HG03097 (cell line): ENCODE data around the gene PPFIBP1.
"Not testable (repeated sequence)": the region's sequence is repeated elsewhere in the genome, so short reads cannot be mapped to it uniquely, and the experiment has no call there.

Experiments used
- ATAC-seq: cut with Tn5 transposase; IDR thresholded peaks from one replicate; pipeline ENCODE4 v1.9.1; 2021; ENCODE audit not compliant: unreplicated experiment, low FRiP score

The PPFIBP1 gene

DNA sequence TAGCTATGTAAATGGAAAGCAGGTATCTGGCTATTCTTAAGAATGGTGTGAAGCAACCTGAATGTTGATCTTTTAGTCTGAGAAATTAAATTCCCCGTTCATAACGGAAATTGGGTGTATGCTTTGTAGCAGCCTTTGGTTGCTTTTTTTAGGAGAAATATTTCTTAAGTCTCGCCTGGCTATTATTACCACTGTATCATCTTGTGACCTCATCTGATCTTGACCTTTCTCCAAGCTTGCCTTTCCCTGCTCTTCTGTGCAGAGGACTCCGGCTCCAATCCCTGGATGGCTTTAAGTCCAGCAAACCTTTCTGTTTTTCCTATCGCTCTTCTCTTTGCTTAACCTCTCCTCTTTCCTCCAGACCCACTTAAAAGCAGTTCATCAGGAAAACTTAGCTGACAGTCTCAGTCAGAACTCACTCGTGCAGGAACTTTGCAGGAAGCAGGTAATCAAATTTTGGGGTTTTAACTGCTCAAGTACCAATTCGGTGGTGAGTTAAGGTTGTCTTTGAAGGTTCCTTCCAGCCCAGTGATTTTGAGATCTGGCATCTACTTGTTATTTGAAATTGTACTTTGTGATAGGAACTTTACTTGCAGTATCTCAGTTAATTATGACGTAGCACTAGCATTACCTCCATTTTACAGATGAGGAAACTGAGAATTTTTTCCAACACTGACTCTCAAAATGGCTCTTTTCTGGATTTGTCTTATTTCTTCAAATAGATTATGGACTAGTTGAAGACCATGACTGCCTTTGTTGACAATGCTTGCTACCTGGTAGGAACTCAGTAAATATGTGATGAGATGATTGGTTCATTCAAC is 14.1 kb downstream of the PPFIBP1 start:
- no peak for ATAC-seq

DNA sequence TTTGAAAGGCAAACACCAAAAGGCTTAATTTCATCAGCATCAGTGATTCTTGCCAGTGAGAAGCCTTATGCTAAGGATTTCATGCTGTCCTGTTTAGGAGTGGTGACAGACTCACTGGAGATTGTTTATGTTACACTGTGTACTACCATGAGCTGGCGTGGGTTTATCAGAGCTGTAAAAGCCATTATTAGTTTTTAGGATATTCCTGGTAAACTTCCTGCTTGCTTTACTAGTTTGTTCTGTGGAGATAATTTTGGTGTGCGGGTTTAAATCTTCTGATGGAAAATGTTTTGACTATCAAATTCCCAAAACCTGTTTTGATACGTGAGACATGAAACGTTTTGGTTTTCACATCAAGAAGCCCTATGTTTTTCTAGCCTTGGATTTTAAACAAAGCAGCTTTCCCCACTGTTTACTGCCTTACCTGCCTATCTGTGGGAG is 15.2 kb downstream of the PPFIBP1 start:
- no peak for ATAC-seq

DNA sequence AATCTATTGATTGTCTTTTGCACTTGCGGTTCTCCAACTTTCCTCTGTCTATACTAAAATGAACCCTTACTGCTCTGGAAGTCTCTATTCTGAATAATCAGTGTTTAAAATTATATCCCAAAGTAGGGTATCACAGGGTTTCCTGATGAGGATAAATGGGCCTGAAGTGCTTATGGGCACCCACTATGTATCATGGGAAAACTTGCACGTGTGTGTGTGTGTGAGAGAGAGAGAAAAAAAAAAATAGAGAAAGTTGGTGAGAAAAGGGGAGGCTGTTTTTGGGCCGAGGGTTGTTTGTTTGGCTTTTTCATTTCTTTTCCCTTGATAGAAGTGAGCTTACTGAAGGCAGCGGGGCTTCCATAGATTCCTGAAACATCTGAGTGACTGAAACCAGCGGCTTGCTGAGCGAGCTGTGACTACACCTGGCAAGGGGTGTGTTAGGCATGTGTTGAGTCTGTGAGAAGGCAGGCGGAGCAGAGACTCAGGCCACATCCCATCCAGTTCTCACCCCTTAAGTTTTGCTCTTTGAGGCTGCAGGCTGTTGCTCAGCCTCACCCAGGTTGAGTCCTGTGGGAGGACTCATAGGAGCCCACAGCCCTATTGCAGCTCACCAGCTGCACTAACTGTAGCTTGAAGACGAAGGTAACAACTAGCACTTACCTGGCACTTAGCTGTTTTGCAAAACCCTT is 17.2 kb downstream of the PPFIBP1 start:
- ATAC-seq: no peak

DNA sequence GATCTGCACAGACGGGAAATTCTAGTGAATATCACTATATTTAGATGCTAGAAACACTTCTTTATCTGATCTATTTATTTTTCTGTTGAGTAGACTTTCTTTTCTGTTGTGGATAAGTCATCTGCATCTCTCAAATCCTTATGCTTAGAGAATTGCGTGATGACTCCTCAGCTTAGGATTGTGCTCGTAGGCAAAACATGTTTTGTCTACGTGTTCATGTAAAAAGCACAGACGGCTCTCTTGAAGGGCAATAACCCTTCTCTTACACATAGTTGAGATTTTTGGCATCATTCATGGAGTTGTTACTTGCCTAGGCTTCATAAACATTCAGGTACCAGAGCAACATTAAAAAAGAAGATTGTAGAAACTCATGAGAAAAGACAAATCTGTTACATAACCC is 18.6 kb downstream of the PPFIBP1 start:
- no peak for ATAC-seq

DNA sequence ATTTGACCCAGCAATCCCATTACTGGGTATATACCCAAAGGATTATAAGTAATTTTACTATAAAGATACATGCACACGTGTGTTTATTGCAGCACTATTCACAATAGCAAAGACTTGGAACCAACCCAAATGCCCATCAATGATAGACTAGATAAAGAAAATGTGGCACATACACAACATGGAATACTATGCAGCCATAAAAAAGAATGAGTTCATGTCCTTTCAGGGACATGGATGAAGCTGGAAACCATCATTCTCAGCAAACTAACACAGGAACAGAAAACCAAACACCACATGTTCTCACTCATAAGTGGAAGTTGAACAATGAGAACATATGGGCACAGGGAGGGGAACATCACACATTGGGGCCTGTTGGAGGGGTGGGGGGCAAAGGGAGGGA is 20.9 kb downstream of the PPFIBP1 start:
- not testable (repeated sequence) for ATAC-seq

DNA sequence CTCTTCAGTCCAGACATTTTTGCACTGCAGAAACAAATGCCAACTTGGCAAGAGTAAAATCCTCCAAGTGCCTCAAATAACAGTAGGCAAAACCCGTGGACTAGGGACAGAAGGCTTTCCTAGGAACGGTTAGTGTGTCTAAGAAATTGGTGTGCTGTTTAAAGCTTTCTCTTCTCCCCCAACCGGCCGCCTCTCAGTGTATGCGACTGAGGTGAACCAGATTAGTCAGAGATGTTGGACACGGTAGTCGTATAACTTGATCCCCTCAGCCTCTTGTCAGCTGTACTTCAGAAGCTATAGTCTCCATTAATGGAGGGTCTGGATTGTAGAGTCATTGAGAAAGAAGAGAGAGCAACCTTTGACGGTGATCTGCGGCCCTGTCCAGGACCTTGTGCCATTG is 21.7 kb downstream of the PPFIBP1 start:
- no peak for ATAC-seq

DNA sequence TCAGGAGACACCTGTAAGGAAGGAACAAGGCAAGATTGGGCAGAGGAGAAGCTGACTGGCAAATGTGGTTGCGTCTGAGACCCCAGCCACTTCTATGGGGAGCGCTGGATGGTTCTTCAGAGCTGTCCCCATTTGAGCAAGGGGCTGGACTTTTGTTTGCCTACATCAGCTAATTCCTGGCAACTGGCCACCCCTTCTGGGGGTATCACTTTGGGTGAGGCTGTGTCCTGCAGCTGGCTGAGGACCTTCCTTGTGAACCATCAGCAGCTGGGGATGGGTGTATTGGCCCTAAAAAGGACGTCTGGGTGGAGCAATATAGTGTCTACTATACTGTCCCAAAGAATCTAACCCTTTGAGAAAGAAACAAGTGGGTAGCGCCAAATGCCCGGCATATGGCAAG is 23.6 kb downstream of the PPFIBP1 start:
- ATAC-seq: no peak

DNA sequence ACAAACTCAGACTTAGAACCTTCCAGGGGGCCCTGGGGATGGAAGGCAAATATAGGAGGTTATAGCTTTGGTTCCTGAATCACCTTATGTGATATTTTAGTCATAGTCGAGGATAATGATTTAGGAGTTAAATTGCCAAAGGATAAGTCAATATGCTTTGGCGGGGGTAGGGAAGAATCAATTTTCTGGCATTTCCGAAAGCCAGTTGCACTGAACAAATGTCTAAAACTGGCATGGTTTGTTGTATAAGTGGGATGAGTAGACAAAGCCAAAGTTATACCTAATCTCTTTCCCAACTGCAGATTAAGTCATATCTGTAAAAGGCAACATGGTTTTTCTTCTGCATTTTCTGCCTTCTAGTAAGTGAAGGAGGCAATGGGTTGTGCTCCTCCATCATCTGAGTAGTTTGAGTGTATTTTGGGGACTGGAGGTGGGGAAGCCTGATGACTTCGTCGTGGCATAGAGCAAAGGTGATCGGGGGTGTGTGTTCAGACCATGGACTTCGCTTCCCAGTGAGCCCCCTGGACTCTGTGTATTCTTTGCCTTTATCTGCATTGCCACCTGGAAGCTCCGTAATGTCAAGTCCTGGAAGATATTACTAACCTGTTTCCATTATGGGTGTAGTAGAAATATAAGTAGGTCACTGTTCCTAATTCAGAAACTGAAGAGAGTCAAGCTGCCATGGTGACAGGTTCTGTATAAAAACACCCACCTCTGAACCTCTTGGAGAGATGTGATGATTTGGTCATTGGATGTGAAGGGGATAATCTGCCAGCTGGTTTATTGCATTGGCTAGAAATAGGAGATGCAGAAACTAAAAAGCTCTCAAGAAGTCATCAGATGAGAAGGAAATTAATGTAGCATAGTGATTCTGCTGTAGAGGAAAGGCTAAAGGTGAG is 24.5 kb downstream of the PPFIBP1 start:
- ATAC-seq: no peak

DNA sequence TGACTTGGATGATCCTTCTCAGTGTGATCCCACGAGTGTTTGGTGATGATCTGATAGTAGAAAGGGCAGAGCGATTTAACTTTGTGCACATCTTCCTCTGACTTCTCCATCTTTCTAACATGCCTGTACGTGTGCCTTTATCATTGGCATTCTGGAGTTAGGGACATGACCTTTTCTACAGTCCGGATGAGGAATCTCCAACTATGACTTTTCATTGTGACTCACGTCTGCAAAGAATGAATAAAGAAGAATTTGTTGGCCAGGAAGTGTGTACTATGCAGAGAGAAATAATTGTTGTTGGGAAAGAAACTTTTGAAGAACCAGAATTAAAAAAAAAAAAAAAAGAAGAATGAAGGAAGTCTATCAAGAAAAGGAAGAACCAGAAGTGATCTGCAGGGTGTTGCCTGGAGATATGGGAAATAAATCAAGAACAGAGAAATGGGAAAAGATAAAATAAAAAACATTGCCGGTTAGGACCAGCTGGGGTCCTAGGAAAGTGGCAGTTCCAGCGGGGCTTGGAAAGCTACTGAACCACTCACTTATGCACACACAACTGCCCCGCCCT is 25.3 kb downstream of the PPFIBP1 start:
- no peak for ATAC-seq

DNA sequence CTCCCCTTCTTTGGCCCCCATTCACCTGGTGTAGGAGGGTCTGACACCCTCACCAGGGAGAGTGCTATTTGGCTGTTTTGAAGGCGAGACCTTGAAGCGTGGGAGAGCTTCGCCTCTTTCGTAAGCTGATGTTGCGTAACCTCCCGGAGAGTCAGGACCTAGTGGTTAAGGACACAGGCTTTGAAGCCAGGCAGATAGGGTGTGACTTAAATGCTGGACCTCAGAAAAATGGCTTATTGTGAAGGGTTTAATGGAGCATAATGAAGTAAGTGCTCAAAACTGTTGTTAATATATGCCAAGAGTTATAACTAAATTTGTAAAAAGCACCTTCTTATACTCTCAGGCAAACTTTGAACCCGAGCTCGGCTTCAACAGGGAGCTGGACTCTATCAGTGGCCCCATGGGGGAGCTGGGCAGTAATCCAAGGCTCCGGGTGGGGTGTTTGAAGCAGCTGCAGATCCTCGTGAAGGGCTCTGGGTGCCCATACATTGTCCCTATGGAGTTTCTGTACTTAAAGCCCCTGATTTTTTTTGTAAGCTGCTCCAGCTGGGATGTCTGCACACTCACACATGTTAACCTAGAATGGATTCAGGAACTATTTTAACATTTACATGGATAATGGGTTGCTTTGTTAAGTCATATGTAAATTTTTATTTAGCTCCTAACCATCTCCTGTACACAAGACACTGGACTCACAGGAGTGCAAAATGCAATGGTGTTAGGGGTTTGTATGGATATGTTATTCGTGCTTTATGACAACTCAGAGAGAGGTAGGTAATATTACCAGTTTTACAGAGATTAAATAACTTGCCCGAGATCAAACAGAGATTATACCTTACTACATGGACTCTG is 26.0 kb downstream of the PPFIBP1 start:
- ATAC-seq: no peak

DNA sequence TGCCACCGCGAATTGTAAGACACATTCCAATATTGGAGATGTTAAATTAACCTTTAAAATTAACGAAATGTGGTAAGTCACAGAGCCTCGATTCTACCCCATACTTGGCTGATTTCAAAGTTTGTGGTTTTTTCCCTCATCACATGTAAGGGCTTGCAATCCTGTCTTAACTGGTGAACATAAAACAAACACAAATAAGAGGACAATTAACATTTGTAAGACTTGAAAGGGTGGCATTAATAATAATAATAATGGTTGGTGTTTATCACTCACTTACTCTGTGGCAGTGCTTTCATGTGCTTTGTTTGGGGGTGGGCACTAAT is 26.6 kb downstream of the PPFIBP1 start:
- ATAC-seq: no peak

DNA sequence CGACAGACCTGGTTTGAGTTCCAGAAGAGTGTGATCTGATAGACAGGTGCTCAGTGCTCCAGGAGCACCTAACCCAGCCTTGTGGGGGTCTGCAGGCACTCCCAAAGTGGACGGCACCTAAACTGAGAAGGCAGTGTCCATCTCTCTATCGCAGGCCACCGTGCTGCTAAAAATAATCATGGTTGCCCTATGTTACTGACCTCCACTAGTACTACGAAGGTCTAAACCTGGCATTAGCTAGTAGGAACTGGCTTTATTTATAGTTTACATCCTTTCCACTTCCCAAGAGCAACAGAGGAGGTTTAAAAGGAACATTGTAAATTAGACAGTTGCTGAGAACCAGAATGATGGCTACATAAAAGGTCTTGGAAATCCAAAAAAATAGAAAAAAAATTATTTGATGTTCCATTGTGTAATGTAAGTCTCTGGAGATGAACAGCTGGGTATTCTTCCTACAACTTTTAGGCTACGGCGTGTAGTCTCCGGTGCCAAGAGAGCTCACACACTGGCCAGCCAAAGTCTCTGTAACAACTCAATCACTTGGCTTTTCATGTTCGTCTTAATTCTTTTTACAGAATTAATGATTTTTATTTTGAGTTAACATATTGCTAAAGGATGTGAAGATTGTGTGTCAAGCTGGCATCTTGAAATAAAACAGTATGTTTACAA is 27.3 kb downstream of the PPFIBP1 start:
- no peak for ATAC-seq

DNA sequence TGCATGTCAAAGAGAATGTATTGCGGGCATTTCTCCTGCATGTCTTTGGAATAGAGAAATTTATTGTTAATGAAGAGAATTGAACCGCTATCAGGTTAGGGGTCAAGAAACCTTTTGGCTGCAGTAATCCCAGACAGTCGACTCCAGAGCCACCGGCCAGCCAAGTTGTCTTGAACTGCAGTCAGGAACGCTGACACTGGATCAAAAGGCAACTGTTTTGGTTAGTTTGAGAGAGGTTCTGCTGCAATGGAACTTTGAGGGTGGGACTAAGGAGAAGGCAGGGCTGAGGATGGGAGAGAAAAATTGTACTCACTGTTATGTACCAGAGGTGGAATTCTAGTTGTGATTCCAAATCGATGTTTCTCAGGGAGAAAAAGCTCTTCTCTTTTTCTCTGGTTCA is 28.2 kb downstream of the PPFIBP1 start:
- no peak for ATAC-seq

DNA sequence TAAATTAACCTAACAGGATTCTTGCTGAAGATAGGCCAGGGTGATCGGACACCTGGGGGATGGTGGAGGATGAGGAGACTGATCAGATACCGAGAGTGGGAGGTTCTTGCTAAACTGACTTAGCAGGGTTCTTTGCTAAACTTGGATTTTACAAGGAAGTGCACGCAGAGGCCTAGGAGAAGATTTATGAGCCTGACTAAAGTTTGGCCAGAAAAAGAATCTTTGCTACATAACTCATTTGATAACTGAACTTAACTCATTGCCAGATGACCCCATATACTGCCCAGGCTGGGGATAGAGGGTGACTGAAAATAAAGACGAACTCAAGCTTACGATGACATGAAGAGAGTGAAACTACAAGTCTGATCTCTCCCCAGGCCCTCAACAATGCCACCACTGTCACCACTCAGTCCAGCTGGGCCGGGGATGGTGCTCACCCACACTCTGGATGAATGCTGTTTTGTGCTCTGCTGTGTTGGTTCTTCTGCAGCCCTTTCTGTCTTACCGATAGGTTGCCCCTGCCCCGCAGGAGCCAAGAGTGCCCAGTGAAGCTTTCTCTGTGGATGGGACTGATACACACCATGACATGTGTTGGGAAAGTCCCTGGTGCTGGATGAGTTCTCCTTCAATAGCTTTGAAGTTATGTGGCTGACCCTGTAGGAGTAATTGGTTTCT is 29.0 kb downstream of the PPFIBP1 start:
- ATAC-seq: no peak

DNA sequence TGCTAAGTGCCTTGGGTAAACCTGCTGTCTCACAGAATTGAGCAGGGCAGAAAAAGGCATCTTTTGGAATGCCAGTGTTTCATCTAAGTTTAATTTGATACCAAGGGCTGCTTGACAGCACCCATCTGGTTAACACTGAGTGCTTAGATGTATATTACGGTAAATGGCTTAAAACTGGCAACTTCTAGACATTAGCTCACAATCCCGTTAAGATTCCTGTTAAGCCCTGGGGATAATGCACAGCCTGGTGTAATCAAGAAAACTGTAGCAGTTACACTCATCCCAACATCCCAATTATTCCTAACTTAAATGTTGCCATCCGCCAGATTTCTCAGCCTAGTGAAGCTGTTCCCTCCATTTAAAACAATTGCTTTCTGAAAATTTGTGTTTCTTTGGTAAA is 29.9 kb downstream of the PPFIBP1 start:
- no peak for ATAC-seq

DNA sequence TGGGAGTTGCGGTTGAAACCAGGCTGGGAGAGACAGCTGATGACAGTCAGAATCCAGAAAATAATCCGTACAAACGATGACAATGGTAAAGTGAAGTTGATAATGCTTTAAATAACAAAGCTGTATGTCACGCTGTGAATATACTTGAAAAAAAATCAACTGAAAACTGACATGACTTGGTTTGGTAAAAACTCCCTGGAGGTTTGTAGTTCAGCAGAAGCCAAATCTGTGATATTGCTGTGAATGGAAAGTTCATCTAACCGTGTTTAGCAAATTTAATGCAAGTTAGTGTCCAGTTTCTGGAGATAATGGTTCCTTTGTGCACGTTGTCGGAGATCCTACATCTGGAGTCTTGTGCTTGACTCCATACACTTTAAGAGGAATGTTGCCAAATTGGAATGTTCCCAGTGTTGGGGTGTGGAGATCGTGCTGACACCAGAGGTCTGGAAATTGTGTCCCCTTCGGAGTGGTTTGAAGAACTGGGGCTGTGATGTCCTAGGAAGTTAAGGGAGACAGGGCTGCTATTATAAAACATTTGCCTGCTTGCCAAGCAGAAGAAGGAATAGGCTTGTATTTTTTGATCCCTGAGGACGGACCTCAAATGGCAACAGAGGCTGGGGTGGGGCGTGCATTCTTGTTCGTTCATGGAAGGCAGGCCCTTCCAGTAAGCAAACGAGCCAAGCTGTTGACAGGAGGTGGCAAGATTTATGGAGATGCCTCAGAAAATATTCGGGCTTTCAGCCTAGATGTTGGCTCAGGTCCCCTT is 30.6 kb downstream of the PPFIBP1 start:
- no peak for ATAC-seq

DNA sequence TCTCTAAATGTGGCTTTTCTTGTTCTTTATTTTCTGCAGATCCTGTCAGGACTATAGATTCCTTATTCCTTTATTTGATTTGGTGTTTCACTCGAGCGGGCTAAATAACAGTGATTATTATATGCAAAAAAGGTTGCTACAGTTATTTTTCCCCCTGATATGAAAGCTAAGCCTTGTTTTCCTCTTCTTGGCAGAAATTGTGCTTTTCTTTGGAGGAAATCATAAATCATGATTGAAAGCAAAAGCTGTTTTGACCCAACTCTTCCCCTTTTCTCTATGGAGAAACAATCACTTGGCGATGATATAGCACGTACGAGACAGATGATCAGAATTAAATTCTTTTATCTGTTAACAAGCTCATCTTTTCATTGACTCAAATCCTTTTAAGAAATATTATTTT is 31.4 kb downstream of the PPFIBP1 start:
- ATAC-seq: no peak
